ENCODE data around the gene DNAJC4. TPM values are rescaled to one million over a fixed set of nuclear protein-coding genes. Genes with fewer than 3 reads are reported as not detected.
A peak's percentile ranks its signal among the peaks of the same experiment; 100 is the strongest.

Gene DNAJC4
- total and polyA plus RNA-seq, 9 of the 15 experiments (the other 6 are each of a cell fraction or from before 2014, with no cell fraction given), result 4.0 to 32.6 (median 19.9) TPM

DNA sequence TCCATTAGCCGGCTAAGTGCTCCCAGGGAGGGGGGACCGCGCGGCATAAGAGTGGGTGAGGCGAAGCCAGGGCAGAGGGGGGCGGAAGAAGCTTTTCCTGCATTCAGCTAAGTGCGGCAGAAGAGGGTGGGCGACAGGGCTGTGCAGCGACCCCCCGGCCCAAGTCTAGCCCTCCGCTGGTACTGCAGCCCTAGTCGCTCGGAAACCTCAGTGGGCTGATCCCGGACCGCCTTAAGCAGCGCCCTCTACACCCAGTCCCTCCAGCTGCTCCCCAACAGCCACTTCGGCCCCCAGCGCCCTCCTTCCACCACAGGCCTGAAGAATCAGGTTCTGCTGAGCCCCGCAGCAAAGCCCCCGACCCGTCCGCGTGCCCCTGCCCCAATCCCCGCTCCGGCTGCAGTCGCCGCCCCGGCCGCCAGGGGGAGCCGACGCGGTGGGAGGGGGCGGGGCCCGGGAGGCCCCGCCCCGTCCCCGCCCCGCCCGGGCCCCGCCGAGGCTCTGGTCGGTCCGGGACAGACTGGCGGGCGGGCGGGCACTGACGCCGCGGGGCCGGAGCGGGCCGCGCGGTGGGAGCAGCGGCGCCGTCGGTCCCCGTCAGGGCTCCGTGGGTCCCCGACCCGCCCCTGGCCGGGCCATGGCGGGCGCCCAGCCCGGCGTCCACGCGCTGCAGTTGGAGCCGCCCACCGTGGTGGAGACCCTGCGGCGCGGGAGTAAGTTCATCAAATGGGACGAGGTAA, 20.8 kb downstream of the DNAJC4 start, which contains the start of gene PLCB3 (continued):
- TF ChIP-seq, protein P1, sequence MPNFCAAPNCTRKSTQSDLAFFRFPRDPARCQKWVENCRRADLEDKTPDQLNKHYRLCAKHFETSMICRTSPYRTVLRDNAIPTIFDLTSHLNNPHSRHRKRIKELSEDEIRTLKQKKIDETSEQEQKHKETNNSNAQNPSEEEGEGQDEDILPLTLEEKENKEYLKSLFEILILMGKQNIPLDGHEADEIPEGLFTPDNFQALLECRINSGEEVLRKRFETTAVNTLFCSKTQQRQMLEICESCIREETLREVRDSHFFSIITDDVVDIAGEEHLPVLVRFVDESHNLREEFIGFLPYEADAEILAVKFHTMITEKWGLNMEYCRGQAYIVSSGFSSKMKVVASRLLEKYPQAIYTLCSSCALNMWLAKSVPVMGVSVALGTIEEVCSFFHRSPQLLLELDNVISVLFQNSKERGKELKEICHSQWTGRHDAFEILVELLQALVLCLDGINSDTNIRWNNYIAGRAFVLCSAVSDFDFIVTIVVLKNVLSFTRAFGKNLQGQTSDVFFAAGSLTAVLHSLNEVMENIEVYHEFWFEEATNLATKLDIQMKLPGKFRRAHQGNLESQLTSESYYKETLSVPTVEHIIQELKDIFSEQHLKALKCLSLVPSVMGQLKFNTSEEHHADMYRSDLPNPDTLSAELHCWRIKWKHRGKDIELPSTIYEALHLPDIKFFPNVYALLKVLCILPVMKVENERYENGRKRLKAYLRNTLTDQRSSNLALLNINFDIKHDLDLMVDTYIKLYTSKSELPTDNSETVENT (CRISPR knock-in tag; IDR thresholded peaks at IDR 0.05), result peak; percentile 76; the same call in 1 of the 2 replicates
- TF ChIP-seq PYGO2 (tag; IDR thresholded peaks at IDR 0.05), result no peak
- TF ChIP-seq, protein P2, sequence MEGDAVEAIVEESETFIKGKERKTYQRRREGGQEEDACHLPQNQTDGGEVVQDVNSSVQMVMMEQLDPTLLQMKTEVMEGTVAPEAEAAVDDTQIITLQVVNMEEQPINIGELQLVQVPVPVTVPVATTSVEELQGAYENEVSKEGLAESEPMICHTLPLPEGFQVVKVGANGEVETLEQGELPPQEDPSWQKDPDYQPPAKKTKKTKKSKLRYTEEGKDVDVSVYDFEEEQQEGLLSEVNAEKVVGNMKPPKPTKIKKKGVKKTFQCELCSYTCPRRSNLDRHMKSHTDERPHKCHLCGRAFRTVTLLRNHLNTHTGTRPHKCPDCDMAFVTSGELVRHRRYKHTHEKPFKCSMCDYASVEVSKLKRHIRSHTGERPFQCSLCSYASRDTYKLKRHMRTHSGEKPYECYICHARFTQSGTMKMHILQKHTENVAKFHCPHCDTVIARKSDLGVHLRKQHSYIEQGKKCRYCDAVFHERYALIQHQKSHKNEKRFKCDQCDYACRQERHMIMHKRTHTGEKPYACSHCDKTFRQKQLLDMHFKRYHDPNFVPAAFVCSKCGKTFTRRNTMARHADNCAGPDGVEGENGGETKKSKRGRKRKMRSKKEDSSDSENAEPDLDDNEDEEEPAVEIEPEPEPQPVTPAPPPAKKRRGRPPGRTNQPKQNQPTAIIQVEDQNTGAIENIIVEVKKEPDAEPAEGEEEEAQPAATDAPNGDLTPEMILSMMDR (IDR thresholded peaks at IDR 0.05 in 2 of 3, conservative IDR thresholded peaks at IDR 0.05 in 1 of 3; ENCODE audit: insufficient read depth in 2 of 3, low read depth in 1 of 3, low read length in 3 of 3), result peak; percentile 60 to 78 (median 63)
- no peak for TF ChIP-seq ETV1 (tag; conservative IDR thresholded peaks at IDR 0.05; ENCODE audit: low read depth)
- no peak for TF ChIP-seq NFRKB (IDR thresholded peaks at IDR 0.05; ENCODE audit: low read depth)
- TF ChIP-seq ZKSCAN8 (CRISPR knock-in tag; IDR thresholded peaks at IDR 0.05), result no peak
- TF ChIP-seq POLR2A (conservative IDR thresholded peaks at IDR 0.05), result peak; percentile 62
- TF ChIP-seq, protein P3, sequence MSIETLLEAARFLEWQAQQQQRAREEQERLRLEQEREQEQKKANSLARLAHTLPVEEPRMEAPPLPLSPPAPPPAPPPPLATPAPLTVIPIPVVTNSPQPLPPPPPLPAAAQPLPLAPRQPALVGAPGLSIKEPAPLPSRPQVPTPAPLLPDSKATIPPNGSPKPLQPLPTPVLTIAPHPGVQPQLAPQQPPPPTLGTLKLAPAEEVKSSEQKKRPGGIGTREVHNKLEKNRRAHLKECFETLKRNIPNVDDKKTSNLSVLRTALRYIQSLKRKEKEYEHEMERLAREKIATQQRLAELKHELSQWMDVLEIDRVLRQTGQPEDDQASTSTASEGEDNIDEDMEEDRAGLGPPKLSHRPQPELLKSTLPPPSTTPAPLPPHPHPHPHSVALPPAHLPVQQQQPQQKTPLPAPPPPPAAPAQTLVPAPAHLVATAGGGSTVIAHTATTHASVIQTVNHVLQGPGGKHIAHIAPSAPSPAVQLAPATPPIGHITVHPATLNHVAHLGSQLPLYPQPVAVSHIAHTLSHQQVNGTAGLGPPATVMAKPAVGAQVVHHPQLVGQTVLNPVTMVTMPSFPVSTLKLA (conservative IDR thresholded peaks at IDR 0.05), result peak in 1 of 2 experiments; percentile 28; a peak in 1 of 4 replicates
- TF ChIP-seq GATAD2B (IDR thresholded peaks at IDR 0.05; ENCODE audit: borderline replicate concordance), result peak; percentile 87
- TF ChIP-seq ZC3H4 (CRISPR knock-in tag; IDR thresholded peaks at IDR 0.05; ENCODE audit: borderline replicate concordance), result no peak
- TF ChIP-seq RBFOX2 (IDR thresholded peaks at IDR 0.05; ENCODE audit: low read depth, low read length), result peak; percentile 67
- TF ChIP-seq CSDE1 (IDR thresholded peaks at IDR 0.05), result no peak
- TF ChIP-seq ZNF75A (CRISPR knock-in tag; IDR thresholded peaks at IDR 0.05), result no peak
- TF ChIP-seq ZNF316 (IDR thresholded peaks at IDR 0.05), result no peak
- TF ChIP-seq KDM5B (IDR thresholded peaks at IDR 0.05; ENCODE audit: insufficient replicate concordance, low read depth, low read length), result peak; percentile 76
- TF ChIP-seq SP1 (CRISPR knock-in tag; IDR thresholded peaks at IDR 0.05), result peak; percentile 74
- 0 out of 2 replicates have a peak, but pooled peaks have one; percentile 72 for TF ChIP-seq KAT7 (CRISPR knock-in tag; IDR thresholded peaks at IDR 0.05; ENCODE audit: borderline replicate concordance)
- TF ChIP-seq CXXC5 (CRISPR knock-in tag; IDR thresholded peaks at IDR 0.05), result peak; percentile 46; the same call in 1 of the 2 replicates
- TF ChIP-seq ZNF253 (CRISPR knock-in tag; conservative IDR thresholded peaks at IDR 0.05), result no peak
- TF ChIP-seq EWSR1 (IDR thresholded peaks at IDR 0.05; ENCODE audit: borderline replicate concordance, low read depth, partially characterized antibody), result no peak
- TF ChIP-seq, protein P4, sequence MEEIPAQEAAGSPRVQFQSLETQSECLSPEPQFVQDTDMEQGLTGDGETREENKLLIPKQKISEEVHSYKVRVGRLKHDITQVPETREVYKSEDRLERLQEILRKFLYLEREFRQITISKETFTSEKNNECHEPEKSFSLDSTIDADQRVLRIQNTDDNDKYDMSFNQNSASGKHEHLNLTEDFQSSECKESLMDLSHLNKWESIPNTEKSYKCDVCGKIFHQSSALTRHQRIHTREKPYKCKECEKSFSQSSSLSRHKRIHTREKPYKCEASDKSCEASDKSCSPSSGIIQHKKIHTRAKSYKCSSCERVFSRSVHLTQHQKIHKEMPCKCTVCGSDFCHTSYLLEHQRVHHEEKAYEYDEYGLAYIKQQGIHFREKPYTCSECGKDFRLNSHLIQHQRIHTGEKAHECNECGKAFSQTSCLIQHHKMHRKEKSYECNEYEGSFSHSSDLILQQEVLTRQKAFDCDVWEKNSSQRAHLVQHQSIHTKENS (CRISPR knock-in tag; IDR thresholded peaks at IDR 0.05), result no peak
- peak; percentile 64; the same call in 1 of the 2 replicates for TF ChIP-seq GABPB1 (CRISPR knock-in tag; IDR thresholded peaks at IDR 0.05)
